LNCAP (cell line): ENCODE measurements around the gene RPS23.

ENCODE experiments used
- CTCF ChIP-seq: fragments of 450-650 bp; IDR thresholded peaks from 2 replicates; pipeline ENCODE4 v1.5.1; 2017; ENCODE audit warnings: mild to moderate bottlenecking

RPS23 gene

GRCh38 chr5:82314964-82315758 lies 37.0 kb upstream of the RPS23 start:
- no peak for TF ChIP-seq CTCF

GRCh38 chr5:82313016-82313415 lies 34.9 kb upstream of the RPS23 start:
- TF ChIP-seq CTCF, result no peak

- peak; percentile 88 for TF ChIP-seq CTCF
These were observed 34.3 kb upstream of the RPS23 start for GRCh38 chr5:82312373-82312856.

GRCh38 chr5:82309091-82309531 lies 31.0 kb upstream of the RPS23 start:
- no peak for TF ChIP-seq CTCF

- TF ChIP-seq CTCF, result no peak
These were observed 30.3 kb upstream of the RPS23 start for GRCh38 chr5:82308416-82308815.

- TF ChIP-seq CTCF, result no peak
These were observed 29.3 kb upstream of the RPS23 start for GRCh38 chr5:82307451-82307850.

- no peak for TF ChIP-seq CTCF
These were observed 28.0 kb upstream of the RPS23 start for GRCh38 chr5:82306151-82306550.

GRCh38 chr5:82301190-82301589 lies 23.0 kb upstream of the RPS23 start:
- TF ChIP-seq CTCF, result no peak
